Mesenchymal stem cell (in vitro differentiated cells and primary cell): Measurements from ENCODE around the gene HAUS3.

Experiments used
- DNase-seq: peaks from one replicate; pipeline ENCODE4 v3.0.0-alpha.2; 2013
- H2AFZ ChIP-seq: one replicate; pipeline ENCODE4 v1.6.1; 2013; ENCODE audit warnings: low read depth, mild to moderate bottlenecking, control low read depth, inconsistent platforms, low read length, moderate library complexity
- H2AK5ac ChIP-seq: 2 replicates; pipeline ENCODE4 v1.6.1; 2013; ENCODE audit warnings: low read length, moderate library complexity, mild to moderate bottlenecking, inconsistent platforms; ENCODE audit not compliant: severe bottlenecking
- H2BK120ac ChIP-seq: one replicate; pipeline ENCODE4 v1.6.1; 2013; ENCODE audit warnings: low read depth, mild to moderate bottlenecking, inconsistent platforms, low read length, moderate library complexity
- H2BK12ac ChIP-seq, 2 experiments: one replicate each; pipeline ENCODE4 v1.6.1; 2013; ENCODE audit warnings: inconsistent platforms in 2 of 2, low read length in 2 of 2, mild to moderate bottlenecking in 2 of 2, moderate library complexity in 2 of 2, control low read depth in 1 of 2
- H2BK15ac ChIP-seq: one replicate; pipeline ENCODE4 v1.6.1; 2013; ENCODE audit warnings: mild to moderate bottlenecking, low read depth, inconsistent platforms; ENCODE audit not compliant: poor library complexity, severe bottlenecking
- H2BK5ac ChIP-seq: 2 replicates; pipeline ENCODE4 v1.6.1; 2013; ENCODE audit warnings: low read depth, mild to moderate bottlenecking, low read length, control low read depth, inconsistent platforms; ENCODE audit not compliant: poor library complexity, severe bottlenecking
- H3K14ac ChIP-seq, 2 experiments: one replicate each; pipeline ENCODE4 v1.6.1; 2013; ENCODE audit warnings: inconsistent platforms in 2 of 2, low read length in 2 of 2, control low read depth in 1 of 2, mild to moderate bottlenecking in 1 of 2, moderate library complexity in 1 of 2
- H3K18ac ChIP-seq, 2 experiments: one replicate each; pipeline ENCODE4 v1.6.1; 2013; ENCODE audit warnings: inconsistent platforms in 2 of 2, low read length in 2 of 2, control low read depth in 1 of 2, low read depth in 1 of 2, mild to moderate bottlenecking in 1 of 2
- H3K23ac ChIP-seq, 2 experiments: one replicate each; pipeline ENCODE4 v1.6.1; 2013; ENCODE audit warnings: inconsistent platforms in 2 of 2, low read length in 2 of 2, mild to moderate bottlenecking in 2 of 2, moderate library complexity in 2 of 2, control low read depth in 1 of 2
- H3K27ac ChIP-seq: 2 replicates; pipeline ENCODE4 v1.5.1; 2013; ENCODE audit warnings: mild to moderate bottlenecking, moderate library complexity, low read length, control low read depth, inconsistent platforms; ENCODE audit not compliant: poor library complexity, severe bottlenecking
- H3K27me3 ChIP-seq, 2 experiments: 2 replicates each; pipeline versions ENCODE4 v1.6.1 to v1.7.0; 2013; ENCODE audit warnings: low read length in 2 of 2, mild to moderate bottlenecking in 2 of 2, moderate library complexity in 2 of 2, control low read depth in 1 of 2, inconsistent platforms in 1 of 2; ENCODE audit not compliant: control insufficient read depth in 1 of 2, insufficient read depth in 1 of 2
- H3K36me3 ChIP-seq, 2 experiments: 2 replicates each; pipeline versions ENCODE4 v1.6.1 to v1.7.0; 2013; ENCODE audit warnings: low read length in 2 of 2, control low read depth in 1 of 2, inconsistent platforms in 1 of 2, low read depth in 1 of 2, mild to moderate bottlenecking in 1 of 2; ENCODE audit not compliant: insufficient read depth in 2 of 2, control insufficient read depth in 1 of 2
- H3K4ac ChIP-seq, 2 experiments: one replicate each; pipeline ENCODE4 v1.6.1; 2013; ENCODE audit warnings: inconsistent platforms in 2 of 2, low read length in 2 of 2, mild to moderate bottlenecking in 2 of 2, moderate library complexity in 2 of 2, control low read depth in 1 of 2, low read depth in 1 of 2
- H3K4me1 ChIP-seq: 2 replicates; pipeline ENCODE4 v1.6.1; 2013; ENCODE audit warnings: low read depth, low read length, control low read depth; ENCODE audit not compliant: control insufficient read depth, insufficient read depth
- H3K4me2 ChIP-seq: 2 replicates; pipeline ENCODE4 v1.6.1; 2013; ENCODE audit warnings: low read length, mild to moderate bottlenecking, inconsistent platforms; ENCODE audit not compliant: poor library complexity, severe bottlenecking
- H3K4me3 ChIP-seq, 2 experiments: 2 replicates each; pipeline versions ENCODE4 v1.5.1 to v1.7.0; 2013; ENCODE audit warnings: low read length in 2 of 2, mild to moderate bottlenecking in 2 of 2, control low read depth in 1 of 2, low read depth in 1 of 2; ENCODE audit not compliant: insufficient read depth in 1 of 2
- H3K79me1 ChIP-seq: replicated peaks from 2 replicates; pipeline ENCODE4 v1.6.1; 2013; ENCODE audit warnings: mild to moderate bottlenecking, control low read depth, low read length, inconsistent platforms; ENCODE audit not compliant: poor library complexity, severe bottlenecking
- H3K9ac ChIP-seq: 2 replicates; pipeline ENCODE4 v1.7.0; 2013; ENCODE audit warnings: mild to moderate bottlenecking, low read length, moderate library complexity
- H3K9me3 ChIP-seq: 2 replicates; pipeline ENCODE4 v1.7.0; 2013; ENCODE audit warnings: mild to moderate bottlenecking, low read length; ENCODE audit not compliant: control insufficient read depth
- H4K8ac ChIP-seq: one replicate; pipeline ENCODE4 v1.6.1; 2013; ENCODE audit warnings: inconsistent platforms, mild to moderate bottlenecking, low read length, moderate library complexity
- H4K91ac ChIP-seq: one replicate; pipeline ENCODE4 v1.6.1; 2013; ENCODE audit warnings: mild to moderate bottlenecking, low read length, inconsistent platforms
- WGBS: methylation state at CpG from one replicate; pipeline ENCODE4 v1.1.7; 2013; ENCODE audit warnings: mixed read lengths; 5-methylcytosine and 5-hydroxymethylcytosine counted together

HAUS3 gene

GRCh38 chr4:2260344-2261109 lies 18.6 kb upstream of the HAUS3 start:
- H3K79me1 ChIP-seq = peaks cover 26% of the 10 kb centered on the region
- H4K8ac ChIP-seq = no peak overlapping the region
- H2AK5ac ChIP-seq = peak overlapping the region; percentile 38
- no peak overlapping the region for H3K27ac ChIP-seq
- H2BK15ac ChIP-seq = no peak overlapping the region
- no peak overlapping the region for H2AFZ ChIP-seq
- H3K27me3 ChIP-seq = no peaks in the 10 kb centered on the region
- H2BK5ac ChIP-seq = no peak overlapping the region
- H3K14ac ChIP-seq = peak overlapping the region in 1 of 2 experiments; percentile 90
- no peak overlapping the region for H3K23ac ChIP-seq
- peak overlapping the region; percentile 90 for H3K9ac ChIP-seq
- H3K4ac ChIP-seq = peak overlapping the region; percentile 28 to 84
- H3K36me3 ChIP-seq = peaks cover 12 to 50% of the 10 kb centered on the region in 2 experiments
- H4K91ac ChIP-seq = peak overlapping the region; percentile 15
- no peak overlapping the region for H2BK12ac ChIP-seq
- WGBS = 84% methylated on average over 19 of the region's 23 CpGs
- no peak overlapping the region for H2BK120ac ChIP-seq
- DNase-seq = no peak
- H3K4me3 ChIP-seq = peak overlapping the region; percentile 85 to 93
- H3K9me3 ChIP-seq = no peaks in the 10 kb centered on the region
- H3K4me2 ChIP-seq = peak overlapping the region; percentile 98
- H3K18ac ChIP-seq = peak overlapping the region in 1 of 2 experiments; percentile 49
- peaks cover 65% of the 10 kb centered on the region for H3K4me1 ChIP-seq

- H3K4ac ChIP-seq = peak overlapping the region; percentile 22 to 24
- peak overlapping the region in 1 of 2 experiments; percentile 34 for H3K23ac ChIP-seq
- no peak overlapping the region for H2AFZ ChIP-seq
- H2BK120ac ChIP-seq = no peak overlapping the region
- peaks cover 26% of the 10 kb centered on the region for H3K79me1 ChIP-seq
- H2BK5ac ChIP-seq = no peak overlapping the region
- H3K4me2 ChIP-seq = peak overlapping the region; percentile 98
- peak overlapping the region in 1 of 2 experiments; percentile 6 for H3K18ac ChIP-seq
- no peak overlapping the region for H4K8ac ChIP-seq
- H3K9ac ChIP-seq = peak overlapping the region; percentile 90
- no peaks in the 10 kb centered on the region for H3K27me3 ChIP-seq
- H3K36me3 ChIP-seq = peaks cover 17 to 58% of the 10 kb centered on the region in 2 experiments
- H3K4me3 ChIP-seq = peak overlapping the region; percentile 85 to 93
- no peak overlapping the region for H4K91ac ChIP-seq
- no peak for DNase-seq
- peak overlapping the region in 1 of 2 experiments; percentile 90 for H3K14ac ChIP-seq
- H3K27ac ChIP-seq = no peak overlapping the region
- H3K4me1 ChIP-seq = peaks cover 67% of the 10 kb centered on the region
- no peak overlapping the region for H2BK15ac ChIP-seq
- H2BK12ac ChIP-seq = no peak overlapping the region
- 91% methylated on average over 15 of the region's 15 CpGs for WGBS
- no peak overlapping the region for H2AK5ac ChIP-seq
- H3K9me3 ChIP-seq = no peaks in the 10 kb centered on the region
These were observed 17.8 kb upstream of the HAUS3 start for GRCh38 chr4:2259541-2260343.

- peaks cover 62% of the 10 kb centered on the region for H3K4me1 ChIP-seq
- no peak overlapping the region for H4K8ac ChIP-seq
- no peak for DNase-seq
- peak overlapping the region; percentile 44 for H2BK15ac ChIP-seq
- peaks cover 26% of the 10 kb centered on the region for H3K79me1 ChIP-seq
- H3K14ac ChIP-seq = no peak overlapping the region
- no peak overlapping the region for H3K27ac ChIP-seq
- no peaks in the 10 kb centered on the region for H3K9me3 ChIP-seq
- no peak overlapping the region for H2BK12ac ChIP-seq
- H3K23ac ChIP-seq = no peak overlapping the region
- no peak overlapping the region for H3K18ac ChIP-seq
- peak overlapping the region in 1 of 2 experiments; percentile 24 for H3K4ac ChIP-seq
- H3K9ac ChIP-seq = peak overlapping the region; percentile 90
- 94% methylated on average over 13 of the region's 13 CpGs for WGBS
- H3K4me2 ChIP-seq = peak overlapping the region; percentile 98
- H3K4me3 ChIP-seq = peak overlapping the region in 1 of 2 experiments; percentile 85
- H2BK5ac ChIP-seq = no peak overlapping the region
- H2BK120ac ChIP-seq = no peak overlapping the region
- H4K91ac ChIP-seq = no peak overlapping the region
- H3K27me3 ChIP-seq = no peaks in the 10 kb centered on the region
- H2AK5ac ChIP-seq = no peak overlapping the region
- peaks cover 24 to 62% of the 10 kb centered on the region in 2 experiments for H3K36me3 ChIP-seq
- H2AFZ ChIP-seq = no peak overlapping the region
These were observed 17.2 kb upstream of the HAUS3 start for GRCh38 chr4:2259036-2259540.
